ENCODE results near the gene TAF15.

TAF15 gene

DNA sequence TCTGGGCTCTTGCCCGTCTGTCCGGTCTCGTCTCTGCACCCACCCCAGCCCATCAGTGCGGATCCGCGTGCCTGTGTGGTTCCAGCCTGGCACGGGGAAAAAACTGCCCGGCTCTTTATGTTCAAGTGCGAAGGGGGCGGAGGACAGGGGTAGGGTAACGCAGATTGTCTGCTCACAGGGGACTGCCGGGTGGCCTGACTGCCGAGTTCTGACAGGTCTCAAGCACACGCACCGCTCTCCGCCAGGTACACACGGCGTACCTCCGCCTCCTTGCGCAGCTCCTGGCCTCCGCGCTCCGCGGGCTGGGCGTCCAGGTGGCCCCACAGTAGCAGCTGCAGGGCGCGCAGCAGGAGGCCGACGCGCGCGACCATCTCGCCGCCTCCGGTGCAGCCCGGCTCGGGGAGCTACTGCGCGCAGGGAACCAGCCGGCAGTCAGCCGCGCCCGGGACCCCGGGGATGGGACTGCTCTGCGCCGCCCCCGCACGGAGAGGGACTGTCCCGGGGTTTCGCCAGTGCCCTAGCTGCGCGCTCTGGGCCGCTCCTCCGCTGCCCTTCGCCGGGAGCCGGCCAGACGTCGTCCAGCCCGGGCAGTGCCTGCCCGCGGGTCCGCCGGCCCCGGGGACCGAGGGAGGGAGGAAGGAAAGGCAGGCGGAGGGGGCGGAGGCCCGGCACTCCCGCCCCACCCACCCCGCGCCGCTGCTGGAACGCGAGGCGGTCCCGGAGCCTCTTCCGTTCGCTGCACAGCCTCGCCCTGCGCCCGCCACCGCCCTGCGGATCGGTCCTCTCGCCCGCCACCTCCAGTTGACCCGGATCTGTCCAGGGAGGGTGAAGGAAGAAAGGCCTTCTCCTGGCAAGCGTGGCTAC, 14.0 kb upstream of the TAF15 start, which contains the start of gene MMP28:
TSS of gene MMP28 (minus strand) at position 635 of the 864 bp plus-strand sequence. CDS start at position 371, 264 bp downstream.
- Histone ChIP-seq H3K4me3 (ENCODE audit: low read depth, low read length, poor library complexity, severe bottlenecking) (peak within 1 kb of the TSS; percentile 50), H3K79me2 (ENCODE audit: insufficient read depth, low read length) (no peaks in the 10 kb centered on the region), H3K9me3 (ENCODE audit: low read length) (no peaks in the 10 kb centered on the region), H3K36me3 (ENCODE audit: insufficient read depth, low read length) (no peaks in the 10 kb centered on the region), H4K20me1 (ENCODE audit: insufficient read depth, low read length) (no peaks in the 10 kb centered on the region), H3K9me2 (ENCODE audit: low read depth, low read length) (no peaks in the 10 kb centered on the region), H3K27me3 (ENCODE audit: insufficient read depth, low read length) (peaks cover 16% of the 10 kb centered on the region), H3K4me2 (ENCODE audit: low read length) (peak within 1 kb of the TSS; percentile 58; the same call in 1 of the 2 replicates), H3K4me1 (ENCODE audit: insufficient read depth, low read length, severe bottlenecking) (peaks cover 8% of the 10 kb centered on the region), H3F3A (ENCODE audit: insufficient read depth, low read length) (no peaks in the 10 kb centered on the region), H2AFZ (ENCODE audit: low read length) (no peak within 1 kb of the TSS), H3K9ac (ENCODE audit: low read length) (no peak within 1 kb of the TSS), H3K27ac (ENCODE audit: low read depth, low read length, poor library complexity, severe bottlenecking) (no peak within 1 kb of the TSS)
- TF ChIP-seq, protein P1, sequence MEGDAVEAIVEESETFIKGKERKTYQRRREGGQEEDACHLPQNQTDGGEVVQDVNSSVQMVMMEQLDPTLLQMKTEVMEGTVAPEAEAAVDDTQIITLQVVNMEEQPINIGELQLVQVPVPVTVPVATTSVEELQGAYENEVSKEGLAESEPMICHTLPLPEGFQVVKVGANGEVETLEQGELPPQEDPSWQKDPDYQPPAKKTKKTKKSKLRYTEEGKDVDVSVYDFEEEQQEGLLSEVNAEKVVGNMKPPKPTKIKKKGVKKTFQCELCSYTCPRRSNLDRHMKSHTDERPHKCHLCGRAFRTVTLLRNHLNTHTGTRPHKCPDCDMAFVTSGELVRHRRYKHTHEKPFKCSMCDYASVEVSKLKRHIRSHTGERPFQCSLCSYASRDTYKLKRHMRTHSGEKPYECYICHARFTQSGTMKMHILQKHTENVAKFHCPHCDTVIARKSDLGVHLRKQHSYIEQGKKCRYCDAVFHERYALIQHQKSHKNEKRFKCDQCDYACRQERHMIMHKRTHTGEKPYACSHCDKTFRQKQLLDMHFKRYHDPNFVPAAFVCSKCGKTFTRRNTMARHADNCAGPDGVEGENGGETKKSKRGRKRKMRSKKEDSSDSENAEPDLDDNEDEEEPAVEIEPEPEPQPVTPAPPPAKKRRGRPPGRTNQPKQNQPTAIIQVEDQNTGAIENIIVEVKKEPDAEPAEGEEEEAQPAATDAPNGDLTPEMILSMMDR (IDR thresholded peaks at IDR 0.05; ENCODE audit: low read length), result no peak

DNA sequence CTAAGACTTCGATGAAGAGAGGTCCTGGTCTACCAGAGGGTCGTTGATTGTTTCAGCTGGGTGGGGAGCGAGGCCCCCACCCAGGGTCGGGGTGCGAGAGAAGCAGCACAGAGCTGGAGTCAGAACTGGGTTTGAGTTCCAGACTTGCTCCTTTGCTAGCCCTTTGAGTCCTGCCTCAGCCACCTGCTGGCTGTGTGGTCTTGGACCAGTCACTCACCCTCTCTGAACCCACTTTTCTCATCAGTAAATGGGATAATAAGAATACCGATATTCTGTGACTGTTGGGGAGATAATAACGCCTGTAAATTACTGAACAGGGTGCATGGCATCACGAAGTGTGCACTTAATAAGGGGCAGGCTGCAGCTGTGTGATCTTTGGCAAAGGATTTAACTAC, 13.4 kb upstream of the TAF15 start:
- Histone ChIP-seq H3K4me3 (ENCODE audit: low read depth, low read length, poor library complexity, severe bottlenecking) (peak overlapping the region; percentile 50), H2AFZ (ENCODE audit: low read length) (no peak overlapping the region), H4K20me1 (ENCODE audit: insufficient read depth, low read length) (no peaks in the 10 kb centered on the region), H3K36me3 (ENCODE audit: insufficient read depth, low read length) (no peaks in the 10 kb centered on the region), H3K9me2 (ENCODE audit: low read depth, low read length) (no peaks in the 10 kb centered on the region), H3K27me3 (ENCODE audit: insufficient read depth, low read length) (peaks cover 16% of the 10 kb centered on the region), H3K9me3 (ENCODE audit: low read length) (no peaks in the 10 kb centered on the region), H3F3A (ENCODE audit: insufficient read depth, low read length) (no peaks in the 10 kb centered on the region), H3K27ac (ENCODE audit: low read depth, low read length, poor library complexity, severe bottlenecking) (no peak overlapping the region), H3K79me2 (ENCODE audit: insufficient read depth, low read length) (no peaks in the 10 kb centered on the region), H3K4me1 (ENCODE audit: insufficient read depth, low read length, severe bottlenecking) (peaks cover 8% of the 10 kb centered on the region), H3K4me2 (ENCODE audit: low read length) (peak overlapping the region; percentile 58; the same call in 1 of the 2 replicates), H3K9ac (ENCODE audit: low read length) (no peak overlapping the region)
- TF ChIP-seq EZH2 (IDR thresholded peaks at IDR 0.05; ENCODE audit: borderline replicate concordance, low read length), result no peak
- TF ChIP-seq, protein P1 (IDR thresholded peaks at IDR 0.05; ENCODE audit: low read length), result no peak

DNA sequence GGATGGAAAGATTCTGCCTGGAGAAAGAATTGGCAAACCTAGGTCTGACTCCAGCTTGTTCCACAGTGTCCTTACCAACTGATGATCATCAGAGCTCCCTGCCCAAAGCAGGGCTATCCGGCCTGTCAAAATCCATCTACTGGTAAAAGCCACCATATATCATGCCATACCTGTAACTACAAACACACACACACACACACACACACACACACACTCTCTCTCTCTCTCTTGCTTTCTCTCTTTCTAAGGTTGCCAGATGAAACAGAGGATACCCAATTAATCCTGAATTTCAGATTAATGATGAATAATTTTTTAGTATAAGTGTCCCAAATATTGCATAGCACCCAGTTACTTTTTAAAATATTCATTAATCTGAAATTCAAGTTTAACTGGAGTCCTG, 12.3 kb upstream of the TAF15 start:
- H3K4me3 ChIP-seq (ENCODE audit: low read depth, low read length, poor library complexity, severe bottlenecking), result no peak overlapping the region
- TF ChIP-seq EZH2 (IDR thresholded peaks at IDR 0.05; ENCODE audit: borderline replicate concordance, low read length), result no peak
- TF ChIP-seq, protein P1 (IDR thresholded peaks at IDR 0.05; ENCODE audit: low read length), result no peak
- no peaks in the 10 kb centered on the region for H3K79me2 ChIP-seq (ENCODE audit: insufficient read depth, low read length)
- H3F3A ChIP-seq (ENCODE audit: insufficient read depth, low read length), result no peaks in the 10 kb centered on the region
- no peak overlapping the region for H3K9ac ChIP-seq (ENCODE audit: low read length)
- no peak overlapping the region for H3K4me2 ChIP-seq (ENCODE audit: low read length)
- H4K20me1 ChIP-seq (ENCODE audit: insufficient read depth, low read length), result no peaks in the 10 kb centered on the region
- no peak overlapping the region for H3K27ac ChIP-seq (ENCODE audit: low read depth, low read length, poor library complexity, severe bottlenecking)
- H3K36me3 ChIP-seq (ENCODE audit: insufficient read depth, low read length), result no peaks in the 10 kb centered on the region
- no peaks in the 10 kb centered on the region for H3K9me3 ChIP-seq (ENCODE audit: low read length)
- no peak overlapping the region for H2AFZ ChIP-seq (ENCODE audit: low read length)
- peaks cover 14% of the 10 kb centered on the region for H3K27me3 ChIP-seq (ENCODE audit: insufficient read depth, low read length)
- no peaks in the 10 kb centered on the region for H3K9me2 ChIP-seq (ENCODE audit: low read depth, low read length)
- peaks cover 16% of the 10 kb centered on the region for H3K4me1 ChIP-seq (ENCODE audit: insufficient read depth, low read length, severe bottlenecking)

Data from OCI-LY1 (cell line).